Fibroblast of lung (primary cell): ENCODE measurements around the gene ADAMTS3.

Experiments used
- CTCF ChIP-seq, 2 donors: IDR thresholded peaks in 1 of 2; conservative IDR thresholded peaks in 1 of 2; 1 replicate in 1 of 2; 2 replicates in 1 of 2; pipeline ENCODE4 v1.5.1; 2011 to 2012; ENCODE audit warnings: low read length in 2 of 2, control low read depth in 1 of 2, inconsistent platforms in 1 of 2, low read depth in 1 of 2, mild to moderate bottlenecking in 1 of 2
- EZH2 ChIP-seq: IDR thresholded peaks from 2 replicates; pipeline ENCODE4 v1.5.1; 2012; ENCODE audit warnings: low read length, control low read depth, mild to moderate bottlenecking; ENCODE audit errors: missing control alignments

- TF ChIP-seq CTCF (conservative IDR thresholded peaks at IDR 0.05 in 1 of 2, IDR thresholded peaks at IDR 0.05 in 1 of 2; ENCODE audit: low read depth in 1 of 2, low read length in 2 of 2) (no peak), EZH2 (no peak)
Observed at GRCh38 chr4:72602396-72603376, 33.7 kb upstream of the ADAMTS3 start.
